Suprapubic skin (tissue), 4 donors: ENCODE data around the gene DPAGT1. TPM values are rescaled to one million over a fixed set of nuclear protein-coding genes. Genes with fewer than 3 reads are reported as not detected.
A peak's percentile ranks its signal among the peaks of the same experiment; 100 is the strongest.

Source experiments
- DNase-seq, 2 donors: peaks; one replicate each; pipeline ENCODE4 v3.0.0-alpha.2; 2019; ENCODE audit warnings: low spot score in 2 of 2
- H3K27ac ChIP-seq: fragments of 200-600 bp; sonication (generic); one replicate; pipeline ENCODE4 v1.5.1; 2019
- H3K27me3 ChIP-seq: fragments of 200-600 bp; sonication (generic); one replicate; pipeline ENCODE4 v1.5.1; 2019
- H3K36me3 ChIP-seq: fragments of 200-600 bp; sonication (generic); one replicate; pipeline ENCODE4 v1.5.1; 2019
- H3K4me1 ChIP-seq: fragments of 200-600 bp; sonication (generic); one replicate; pipeline ENCODE4 v1.5.1; 2019
- H3K4me3 ChIP-seq: fragments of 200-600 bp; sonication (generic); one replicate; pipeline ENCODE4 v1.5.1; 2019; ENCODE audit warnings: mild to moderate bottlenecking
- H3K9me3 ChIP-seq: fragments of 200-600 bp; sonication (generic); one replicate; pipeline ENCODE4 v1.5.1; 2019
- CTCF ChIP-seq, 2 donors: fragments of 200-600 bp in 1 of 2; fragments of 450-650 bp in 1 of 2; sonication (generic) in 1 of 2; IDR thresholded peaks; one replicate each; pipeline ENCODE4 v1.5.1; 2016 to 2019; ENCODE audit warnings: antibody characterized with exemption in 2 of 2, mild to moderate bottlenecking in 1 of 2, moderate library complexity in 1 of 2
- EP300 ChIP-seq: sonication (generic); formaldehyde crosslinking; IDR thresholded peaks from one replicate; pipeline ENCODE4 v1.6.1; 2017; ENCODE audit warnings: antibody characterized with exemption
- POLR2A ChIP-seq, 2 donors: fragments of 450-650 bp; IDR thresholded peaks; one replicate each; pipeline ENCODE4 v1.6.1; 2017; ENCODE audit warnings: antibody characterized with exemption in 2 of 2, mild to moderate bottlenecking in 2 of 2, moderate library complexity in 2 of 2
- POLR2AphosphoS5 ChIP-seq, 3 donors: sonication (generic); formaldehyde crosslinking; IDR thresholded peaks; one replicate each; pipeline ENCODE4 v1.6.1; 2017; ENCODE audit warnings: antibody characterized with exemption in 3 of 3
- WGBS: methylation state at CpG from one replicate; pipeline ENCODE4 v1.1.5; 2018; 5-methylcytosine and 5-hydroxymethylcytosine counted together
- total RNA-seq, 4 donors: library from RNA; depleted of rRNA; stranded (reverse); fragments of >200 nt; gene quantifications; one replicate each; pipeline ENCODE4 v1.1.0, GENCODE V29; 2016

DPAGT1 gene
- total RNA-seq, 4 donors from 2014 or later, result 21.2 to 32.2 (median 26.9) TPM

- Histone ChIP-seq H3K9me3 (no peaks in the 10 kb centered on the region), H3K4me1 (peaks cover 19% of the 10 kb centered on the region), H3K27me3 (no peaks in the 10 kb centered on the region), H3K4me3 (no peak overlapping the region), H3K27ac (no peak overlapping the region), H3K36me3 (peaks cover 7% of the 10 kb centered on the region)
- DNase-seq, result no peak
- no peak for TF ChIP-seq EP300
- no peak for TF ChIP-seq POLR2A (IDR thresholded peaks at IDR 0.05)
- no peak for TF ChIP-seq POLR2AphosphoS5 (IDR thresholded peaks at IDR 0.05)
- TF ChIP-seq CTCF (IDR thresholded peaks at IDR 0.05), result no peak
- 81% methylated on average over 6 of the region's 6 CpGs for WGBS
Observed at GRCh38 chr11:119087123-119087522, 14.5 kb downstream of the DPAGT1 start.

- 0% methylated on average over 13 of the region's 13 CpGs for WGBS
- H3K9me3 ChIP-seq, result no peaks in the 10 kb centered on the region
- H3K4me3 ChIP-seq, result peak overlapping the region; percentile 66
- H3K36me3 ChIP-seq, result peaks cover 22% of the 10 kb centered on the region
- H3K27me3 ChIP-seq, result no peaks in the 10 kb centered on the region
- DNase-seq, result no peak
- peaks cover 15% of the 10 kb centered on the region for H3K4me1 ChIP-seq
- peak overlapping the region; percentile 87 for H3K27ac ChIP-seq
- TF ChIP-seq EP300, result no peak
- TF ChIP-seq POLR2A (IDR thresholded peaks at IDR 0.05), result no peak
- TF ChIP-seq POLR2AphosphoS5 (IDR thresholded peaks at IDR 0.05), result no peak
- no peak for TF ChIP-seq CTCF (IDR thresholded peaks at IDR 0.05)
Observed at GRCh38 chr11:119085437-119085847, 16.2 kb downstream of the DPAGT1 start.

GRCh38 chr11:119084663-119085436 is 16.8 kb downstream of the DPAGT1 start, which contains the start of gene HMBS:
HMBS (plus strand) TSS chr11:119084881; CDS start chr11:119085034, 153 bp downstream.
- Histone ChIP-seq H3K4me1 (peaks cover 15% of the 10 kb centered on the region), H3K27ac (peak within 1 kb of the TSS; percentile 87), H3K36me3 (peaks cover 28% of the 10 kb centered on the region), H3K27me3 (no peaks in the 10 kb centered on the region), H3K9me3 (no peaks in the 10 kb centered on the region), H3K4me3 (peak within 1 kb of the TSS; percentile 66)
- peak; percentile 95 to 97 for DNase-seq
- WGBS, result under 1% methylated on average over 27 of the region's 45 CpGs
- TF ChIP-seq POLR2AphosphoS5 (IDR thresholded peaks at IDR 0.05) (peak in 2 of 3 donors; percentile 23 to 87), EP300 (no peak)

- H3K27me3 ChIP-seq, result no peaks in the 10 kb centered on the region
- H3K9me3 ChIP-seq, result no peaks in the 10 kb centered on the region
- H3K27ac ChIP-seq, result no peak overlapping the region
- peaks cover 15% of the 10 kb centered on the region for H3K4me1 ChIP-seq
- TF ChIP-seq CTCF (IDR thresholded peaks at IDR 0.05) (no peak), EP300 (no peak), POLR2AphosphoS5 (IDR thresholded peaks at IDR 0.05) (no peak), POLR2A (IDR thresholded peaks at IDR 0.05) (no peak)
- WGBS, result 64% methylated on average over 7 of the region's 7 CpGs
- peaks cover 58% of the 10 kb centered on the region for H3K36me3 ChIP-seq
- H3K4me3 ChIP-seq, result no peak overlapping the region
- no peak for DNase-seq
Observed at GRCh38 chr11:119081682-119082260, 19.9 kb downstream of the DPAGT1 start.

GRCh38 chr11:119078675-119079420 is 22.8 kb downstream of the DPAGT1 start:
- Histone ChIP-seq H3K4me3 (no peak overlapping the region), H3K4me1 (no peaks in the 10 kb centered on the region), H3K27me3 (no peaks in the 10 kb centered on the region), H3K36me3 (peaks cover 84% of the 10 kb centered on the region), H3K9me3 (no peaks in the 10 kb centered on the region), H3K27ac (no peak overlapping the region)
- DNase-seq, result no peak
- 90% methylated on average over 14 of the region's 19 CpGs for WGBS
- TF ChIP-seq POLR2A (IDR thresholded peaks at IDR 0.05), result no peak
- no peak for TF ChIP-seq CTCF (IDR thresholded peaks at IDR 0.05)
- TF ChIP-seq EP300, result no peak
- no peak for TF ChIP-seq POLR2AphosphoS5 (IDR thresholded peaks at IDR 0.05)
